COLO829 (cell line): ENCODE results near the gene APRT.
A peak's percentile ranks its signal among the peaks of the same experiment; 100 is the strongest.

Experiments
- DNase-seq: peaks from one replicate; pipeline ENCODE4 v3.0.0; 2012; ENCODE audit warnings: low spot score

APRT gene

GRCh38 chr16:88811769-88812512, at the start of gene APRT:
APRT (minus strand) TSS chr16:88811928; CDS start chr16:88811899, 29 bp downstream.
- DNase-seq, result peak; percentile 88

DNA sequence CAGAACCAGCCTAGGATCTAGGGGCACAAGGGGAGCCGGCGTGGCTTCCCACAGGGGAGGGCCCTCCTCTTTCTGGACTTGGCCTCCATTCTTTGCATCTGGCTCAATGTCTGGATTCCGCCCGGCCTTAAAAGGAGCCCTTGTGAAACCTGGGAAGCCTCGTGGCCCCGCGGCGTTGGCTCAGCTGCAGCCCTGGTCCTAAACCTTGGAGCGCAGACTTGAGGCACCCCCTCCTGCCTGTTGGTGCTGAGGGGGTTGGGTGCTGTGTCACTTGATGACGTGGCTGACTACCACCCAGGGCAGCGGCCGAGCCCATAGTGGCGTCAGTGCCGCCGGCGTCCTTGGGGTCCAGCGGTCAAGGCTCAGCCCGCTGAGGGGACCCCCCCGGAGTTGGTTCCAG, 49.6 kb upstream of the APRT start:
- no peak for DNase-seq

DNA sequence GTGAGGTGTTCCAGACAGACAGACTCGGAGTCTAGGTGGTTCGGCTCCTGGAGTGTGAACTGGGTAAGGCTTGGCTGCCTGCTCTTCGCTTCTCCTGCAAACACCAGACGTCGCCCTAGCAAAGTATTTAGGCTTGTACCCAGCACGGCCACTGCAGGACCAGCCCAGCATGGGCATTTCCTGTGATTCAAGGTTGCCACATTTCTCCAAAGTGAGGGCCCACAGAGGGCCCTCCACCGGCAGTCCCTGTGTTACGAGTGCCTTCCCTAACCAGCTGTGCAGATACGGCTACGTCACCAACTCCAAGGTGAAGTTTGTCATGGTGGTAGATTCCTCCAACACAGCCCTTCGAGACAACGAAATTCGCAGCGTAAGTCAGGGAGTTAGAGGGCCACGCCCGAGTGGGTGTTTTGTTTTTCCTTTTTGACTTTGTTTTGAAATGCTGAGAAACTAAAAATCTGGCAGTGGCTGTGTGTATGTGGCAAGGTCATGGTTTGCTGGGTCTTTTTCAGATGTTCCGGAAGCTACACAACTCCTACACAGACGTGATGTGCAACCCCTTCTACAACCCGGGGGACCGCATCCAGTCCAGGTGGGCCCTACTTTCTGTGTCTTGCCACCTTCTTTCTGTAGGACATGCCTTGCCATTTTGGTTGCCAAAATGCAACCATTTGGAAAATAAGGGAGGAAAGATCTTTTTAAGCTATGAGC, 47.8 kb upstream of the APRT start:
- no peak for DNase-seq

DNA sequence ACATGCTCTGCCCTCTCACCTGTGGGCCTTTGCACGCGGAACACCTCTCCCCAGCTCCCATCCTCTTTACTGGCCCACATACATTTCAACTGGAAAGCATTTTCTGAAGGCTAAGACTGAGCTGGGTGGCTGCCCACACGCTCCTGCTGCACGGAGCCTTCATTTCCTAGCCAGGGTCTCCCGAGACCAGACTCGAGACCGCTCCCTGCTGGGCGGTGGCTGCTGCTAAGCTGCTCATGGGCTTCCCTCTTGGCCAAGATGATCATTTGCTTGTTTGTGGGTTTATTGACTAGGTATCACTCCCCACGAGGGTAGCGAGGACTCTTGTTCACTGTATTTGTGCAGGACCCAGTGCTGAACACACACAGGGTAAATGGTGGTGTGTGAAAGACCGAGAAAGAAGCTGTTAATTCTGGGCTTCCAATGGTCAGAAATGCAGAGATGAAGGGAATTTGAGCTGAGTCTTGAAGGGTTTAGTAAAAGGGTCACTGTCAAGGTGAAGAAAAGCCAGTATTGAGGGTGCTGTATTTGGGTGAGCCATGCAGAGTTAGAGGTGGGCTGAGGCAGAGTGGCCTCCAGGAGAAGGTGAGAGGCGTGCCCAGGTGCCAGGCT, 46.1 kb upstream of the APRT start:
- DNase-seq, result peak; percentile 64

DNA sequence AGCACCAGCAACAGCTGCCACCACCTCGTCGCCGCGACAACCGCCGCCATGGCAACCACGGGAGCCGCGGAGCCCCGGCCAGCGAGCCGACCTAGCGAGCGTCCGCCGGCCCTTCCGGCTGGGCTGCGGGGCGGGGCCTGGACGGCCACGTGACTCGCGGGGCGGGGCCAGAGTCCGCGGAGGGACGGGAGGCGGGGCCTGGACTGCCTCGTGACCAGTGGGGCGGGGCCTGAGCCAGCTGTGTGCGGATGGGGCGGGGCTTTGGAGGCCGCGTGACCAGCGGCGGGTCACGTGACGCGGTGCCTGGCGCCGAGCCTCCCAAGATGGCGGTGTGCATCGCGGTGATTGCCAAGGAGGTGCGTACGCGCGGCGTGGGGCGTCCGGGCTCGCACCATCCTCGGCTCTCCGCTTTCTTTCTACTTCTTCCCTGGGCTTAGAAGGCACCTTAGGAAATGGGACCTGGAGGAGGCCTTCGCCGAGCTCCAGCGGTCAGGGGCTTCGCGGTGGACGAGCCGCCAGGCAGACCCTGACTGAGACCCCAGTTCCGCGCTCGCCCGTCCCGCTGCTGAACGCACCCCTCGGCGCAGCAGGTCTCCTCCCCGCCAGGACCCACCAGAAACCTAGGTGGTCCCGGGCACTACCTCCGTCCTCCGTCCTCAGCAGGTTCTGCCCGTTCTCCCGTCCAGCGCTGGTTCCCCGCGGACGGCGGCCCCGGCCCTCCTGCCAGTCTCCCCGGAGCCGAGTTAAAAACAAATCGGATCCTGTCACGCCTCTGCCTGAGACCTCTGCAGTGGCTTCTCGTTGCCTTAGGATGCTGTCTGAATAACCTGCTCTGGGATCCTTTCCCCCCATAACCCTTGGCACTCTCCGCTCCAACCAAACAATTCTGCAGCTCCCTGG, 45.4 kb upstream of the APRT start, which contains the start of the genes GALNS and TRAPPC2L:
Gene GALNS (minus strand): TSS at position 120 of the 900 bp plus-strand sequence. CDS start 70 bp downstream, at position 50.
Gene TRAPPC2L (plus strand): TSS at position 300 of the 900 bp plus-strand sequence. CDS start 24 bp downstream, at position 324.
- peak; percentile 94 for DNase-seq

GRCh38 chr16:88856122-88856827, 44.5 kb upstream of the APRT start:
- DNase-seq, result no peak

DNA sequence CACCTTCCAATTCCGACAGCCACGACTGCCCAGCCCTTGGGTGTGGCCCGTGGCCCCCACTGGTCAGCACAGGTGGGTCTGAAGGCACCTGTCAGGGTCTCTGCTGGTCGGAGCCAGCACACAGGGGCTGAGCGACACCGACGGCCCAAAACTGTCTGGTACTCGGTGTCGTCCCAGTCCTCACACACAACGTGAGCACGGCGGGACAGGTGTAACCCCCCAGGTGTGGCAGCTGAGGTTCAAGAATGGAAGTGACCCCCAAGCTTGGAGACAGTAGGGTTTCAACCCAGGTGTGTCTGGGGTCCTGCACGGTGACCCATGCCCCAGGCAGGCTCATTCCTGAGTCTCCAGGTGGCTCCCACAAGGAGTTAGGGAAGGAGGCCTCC, 44.0 kb upstream of the APRT start:
- no peak for DNase-seq

DNA sequence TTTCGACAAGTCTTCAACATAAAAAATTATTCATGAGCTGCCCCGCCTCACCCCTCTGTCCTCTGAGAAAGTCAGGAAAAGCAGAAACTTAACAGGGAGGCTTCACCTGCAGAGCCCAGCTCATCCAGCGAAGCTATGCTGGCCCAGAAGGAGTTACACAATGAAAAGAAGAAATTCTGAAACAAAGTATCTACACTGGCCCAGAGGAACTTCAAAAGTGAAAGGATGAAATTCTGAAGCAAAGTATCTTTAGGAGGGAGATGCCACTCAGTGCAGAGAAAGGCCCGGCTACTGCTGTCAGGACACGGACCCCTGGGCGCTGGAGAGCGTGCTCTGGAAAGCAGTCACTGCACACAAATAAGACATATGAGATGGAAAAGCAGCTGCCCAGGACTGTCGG, 43.4 kb upstream of the APRT start:
- no peak for DNase-seq

DNA sequence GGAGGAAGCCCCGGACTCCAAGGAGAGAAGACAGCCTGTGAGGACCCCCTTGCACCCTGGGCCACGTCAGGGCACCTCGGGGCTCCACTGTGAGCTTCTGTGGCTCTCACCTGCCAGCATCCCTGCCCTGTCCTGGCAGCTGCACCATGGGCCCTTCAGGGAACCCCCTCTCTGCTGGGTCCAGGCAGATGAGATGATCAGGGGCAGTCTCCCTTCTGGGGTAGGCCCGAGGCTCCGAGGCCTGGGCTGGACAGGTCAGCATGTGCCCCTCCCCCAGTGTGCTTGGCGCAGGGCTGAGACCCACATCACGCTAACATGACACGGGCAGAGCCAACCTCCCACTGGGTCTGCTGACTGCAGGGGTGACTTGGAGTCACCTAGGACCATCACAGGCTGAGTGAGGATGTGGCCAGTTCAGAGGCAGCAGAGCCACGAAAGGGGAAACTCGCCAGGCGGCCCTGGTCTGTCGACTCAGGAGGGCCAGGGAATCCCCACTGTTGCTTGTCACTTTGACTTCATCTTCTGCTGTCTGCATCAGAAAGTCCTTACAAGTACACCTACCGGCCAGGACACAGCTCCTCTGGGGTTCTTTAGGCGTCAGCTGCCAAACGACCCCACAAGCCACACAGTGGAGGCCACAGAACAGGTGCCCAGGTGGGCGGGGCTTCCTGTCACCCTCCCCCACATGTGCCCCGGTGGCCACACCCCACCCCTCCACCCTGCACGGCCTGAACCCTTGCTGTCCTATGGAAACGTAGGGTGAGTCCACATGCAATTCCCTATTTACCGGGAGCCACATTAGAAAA, 42.8 kb upstream of the APRT start:
- no peak for DNase-seq

DNA sequence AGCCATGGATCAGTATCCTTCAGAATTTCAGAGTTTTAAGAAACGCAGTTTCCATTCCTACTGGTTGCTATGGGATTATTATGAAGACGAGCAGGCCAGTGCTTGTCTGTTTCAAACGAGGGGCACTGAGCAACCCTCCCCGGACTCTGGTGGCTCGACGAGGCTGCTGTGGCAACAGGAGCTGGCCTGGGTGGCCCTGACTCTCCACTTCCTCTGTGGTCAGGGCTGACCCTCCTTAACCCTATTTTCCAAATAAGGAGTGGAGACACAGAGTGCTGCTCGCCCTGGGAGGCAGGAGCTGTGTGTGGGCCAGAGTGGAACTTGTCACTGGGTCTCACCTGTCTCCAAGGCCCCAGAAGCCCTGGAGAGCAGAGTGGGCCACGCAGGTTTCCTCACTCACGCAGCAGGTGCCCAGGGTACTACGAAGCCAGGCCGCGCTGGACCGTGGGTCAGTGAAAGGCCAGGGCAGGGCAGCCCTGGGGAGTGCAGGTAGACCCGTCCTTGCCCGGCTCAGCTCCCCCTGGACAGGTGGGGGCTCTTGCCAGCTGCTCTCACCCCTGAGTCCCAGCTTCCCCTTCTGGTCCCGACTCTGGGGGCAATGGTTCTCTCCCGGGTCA, 41.7 kb upstream of the APRT start:
- DNase-seq, result no peak

DNA sequence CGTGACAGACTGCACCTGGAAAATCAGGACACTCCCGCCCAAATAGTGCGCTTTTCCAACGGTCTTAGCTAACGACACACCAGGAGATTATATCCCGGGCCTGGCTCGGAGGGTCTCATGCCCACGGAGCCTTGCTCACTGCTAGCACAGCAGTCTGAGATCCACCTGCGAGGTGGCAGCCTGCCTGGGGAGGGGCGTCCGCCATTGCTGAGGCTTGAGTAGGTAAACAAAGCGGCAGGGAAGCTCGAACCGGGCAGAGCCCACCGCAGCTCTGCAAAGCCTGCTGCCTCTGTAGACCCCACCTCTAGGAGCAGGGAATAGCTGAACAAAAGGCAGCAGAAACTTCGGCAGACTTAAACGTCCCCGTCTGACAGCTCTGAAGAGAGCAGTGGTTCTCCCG, 39.9 kb upstream of the APRT start:
- DNase-seq, result no peak

- no peak for DNase-seq
Observed at GRCh38 chr16:88850531-88851199, 38.9 kb upstream of the APRT start.

- no peak for DNase-seq
Observed at GRCh38 chr16:88848557-88848956, 36.8 kb upstream of the APRT start.

- DNase-seq, result no peak
Observed at GRCh38 chr16:88847654-88848053, 35.9 kb upstream of the APRT start.

- no peak for DNase-seq
Observed at GRCh38 chr16:88846088-88846487, 34.4 kb upstream of the APRT start.

DNA sequence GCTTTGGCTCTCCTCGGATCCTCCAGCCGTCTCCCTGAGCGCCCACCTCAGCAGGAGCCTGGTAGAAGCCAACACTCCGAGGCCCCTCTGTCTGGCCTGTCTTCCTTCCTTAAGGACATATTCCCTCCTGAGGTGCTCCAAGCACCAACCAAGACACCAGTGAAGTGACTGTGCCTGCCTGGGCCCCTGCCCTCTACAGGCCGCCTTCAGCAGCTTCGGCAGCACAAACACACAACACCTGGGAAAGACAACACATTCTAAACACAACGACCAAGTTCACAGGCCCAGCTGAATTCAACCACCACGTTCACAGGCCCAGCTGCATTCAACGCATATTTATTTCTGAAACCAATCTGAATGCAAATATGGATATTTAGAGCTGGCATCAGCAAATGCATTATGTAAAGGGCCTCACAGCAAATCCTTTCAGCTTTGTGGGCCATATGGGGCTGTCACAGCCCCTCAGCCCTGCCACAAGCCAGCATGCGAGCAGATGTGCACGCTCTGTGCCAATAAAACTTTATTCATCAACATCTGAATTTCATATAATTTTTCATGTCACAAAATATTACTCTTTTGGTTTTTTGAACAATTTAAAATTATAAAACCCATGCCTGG, 32.8 kb upstream of the APRT start:
- no peak for DNase-seq

DNA sequence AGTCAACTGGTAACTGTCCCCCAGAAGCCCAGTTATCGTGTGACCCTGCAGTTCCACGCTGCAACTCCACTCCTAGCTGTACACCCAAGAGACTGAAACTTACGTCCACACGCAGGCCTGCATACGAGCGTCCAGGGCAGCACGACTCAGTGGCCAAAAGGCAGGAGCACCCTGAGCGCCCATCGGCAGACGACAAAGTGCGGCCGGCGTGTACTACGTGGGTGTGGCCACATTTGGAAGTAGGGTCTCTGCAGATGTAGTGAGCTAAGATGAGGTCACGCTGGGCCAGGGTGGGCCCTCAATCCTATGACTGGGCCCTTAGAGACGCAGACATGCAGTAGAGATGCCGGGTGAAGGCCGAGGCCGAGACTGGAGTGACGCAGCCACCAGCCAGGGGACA, 31.5 kb upstream of the APRT start:
- DNase-seq, result no peak

DNA sequence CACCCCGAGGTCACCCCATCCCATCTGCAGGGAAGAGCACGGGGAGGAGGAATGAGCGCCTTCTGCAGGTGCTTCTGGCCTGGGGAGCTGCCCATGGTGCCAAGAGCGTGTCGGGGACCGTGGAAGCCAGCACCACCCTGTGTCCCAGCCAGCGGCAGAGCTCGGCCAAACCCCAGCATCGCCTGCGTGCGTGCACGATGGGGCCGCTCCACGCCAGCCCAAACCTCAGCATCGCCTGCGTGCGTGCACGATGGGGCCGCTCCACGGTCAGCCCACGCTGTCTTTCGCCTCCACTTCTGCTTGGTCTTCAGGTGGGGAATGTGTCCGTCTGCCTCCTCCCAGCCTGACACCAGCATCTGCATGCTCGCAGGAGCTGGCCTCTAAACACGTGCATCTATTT, 31.1 kb upstream of the APRT start:
- no peak for DNase-seq

GRCh38 chr16:88842308-88842756, 30.6 kb upstream of the APRT start:
- no peak for DNase-seq
